Airway epithelial cell (primary cell): ENCODE results near the gene C7orf33. TPM values are rescaled to one million over a fixed set of nuclear protein-coding genes. Genes with fewer than 3 reads are reported as not detected.

Experiments used
- total RNA-seq: library from RNA; depleted of rRNA; stranded (reverse); fragments of >200 nt; gene quantifications from 2 replicates; pipeline ENCODE4 v1.2.3, GENCODE V29; 2015

The C7orf33 gene
- total RNA-seq = not detected in 2 replicates

GRCh38 chr7:148590471-148590870 lies at the start of gene C7orf33:
C7orf33 (plus strand) TSS chr7:148590766; CDS start chr7:148590926, 160 bp downstream.

Other genes with a start within 250 kb of the C7orf33 start
- 35.4 and 44.9 TPM in 2 replicates for gene CUL1, start 108.1 kb downstream of the C7orf33 start, total RNA-seq